Stimulated activated CD8-positive, alpha-beta memory T cell treated with anti-CD3 and anti-CD28 coated beads, Interleukin-4, amount 100 ng/mL, for 1 hour (primary cell): Measurements from ENCODE around the gene RBM4.
A peak's percentile ranks its signal among the peaks of the same experiment; 100 is the strongest.

ENCODE experiments used
- DNase-seq, 2 donors: peaks; one replicate each; pipeline ENCODE4 v3.0.0-alpha.2; 2020; ENCODE audit warnings: low read depth in 2 of 2, low spot score in 1 of 2

RBM4 gene

GRCh38 chr11:66649903-66650302 is 11.4 kb downstream of the RBM4 start:
- no peak for DNase-seq

DNA sequence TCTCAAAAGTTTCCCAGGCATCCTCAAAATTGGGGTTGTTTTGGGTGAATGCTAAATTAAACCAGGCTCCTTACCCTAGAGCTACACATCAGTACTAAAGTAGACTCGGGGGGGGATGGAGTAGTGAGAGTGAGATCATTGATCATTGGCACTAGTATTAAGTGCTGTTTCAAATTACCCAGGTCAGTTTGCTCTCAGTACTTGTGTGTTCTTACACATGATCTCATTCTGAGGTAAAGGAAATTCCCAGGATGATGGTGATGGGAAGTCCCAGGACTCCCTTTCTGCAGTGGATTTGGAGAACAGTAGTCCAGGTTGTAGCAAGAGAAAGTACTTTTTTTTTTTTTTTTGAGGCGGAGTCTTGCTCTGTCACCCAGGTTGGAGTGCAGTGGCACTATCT is 12.5 kb downstream of the RBM4 start:
- DNase-seq: no peak

DNA sequence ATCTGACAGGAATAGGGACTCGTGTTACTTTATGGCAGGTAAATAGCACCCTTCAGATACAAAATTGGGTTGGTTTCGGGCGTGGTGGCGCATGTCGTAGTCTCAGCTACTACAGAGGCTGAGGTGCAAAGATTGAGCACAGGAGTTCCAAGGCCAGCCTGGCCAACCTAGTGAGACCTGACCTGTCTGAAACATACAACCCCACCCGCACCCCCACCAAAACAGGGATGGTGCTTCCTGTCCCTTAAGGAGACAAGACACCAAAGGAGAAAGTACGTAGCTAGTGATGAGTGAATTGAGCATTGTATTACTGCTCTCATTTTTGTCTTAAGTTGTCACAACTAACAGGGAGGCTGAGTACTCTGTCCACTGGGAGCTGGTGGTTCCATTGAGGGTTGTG is 14.1 kb downstream of the RBM4 start:
- DNase-seq: no peak

- DNase-seq: no peak
Observed at GRCh38 chr11:66653123-66653522, 14.6 kb downstream of the RBM4 start.

GRCh38 chr11:66659763-66660162 is 21.3 kb downstream of the RBM4 start:
- no peak for DNase-seq

DNA sequence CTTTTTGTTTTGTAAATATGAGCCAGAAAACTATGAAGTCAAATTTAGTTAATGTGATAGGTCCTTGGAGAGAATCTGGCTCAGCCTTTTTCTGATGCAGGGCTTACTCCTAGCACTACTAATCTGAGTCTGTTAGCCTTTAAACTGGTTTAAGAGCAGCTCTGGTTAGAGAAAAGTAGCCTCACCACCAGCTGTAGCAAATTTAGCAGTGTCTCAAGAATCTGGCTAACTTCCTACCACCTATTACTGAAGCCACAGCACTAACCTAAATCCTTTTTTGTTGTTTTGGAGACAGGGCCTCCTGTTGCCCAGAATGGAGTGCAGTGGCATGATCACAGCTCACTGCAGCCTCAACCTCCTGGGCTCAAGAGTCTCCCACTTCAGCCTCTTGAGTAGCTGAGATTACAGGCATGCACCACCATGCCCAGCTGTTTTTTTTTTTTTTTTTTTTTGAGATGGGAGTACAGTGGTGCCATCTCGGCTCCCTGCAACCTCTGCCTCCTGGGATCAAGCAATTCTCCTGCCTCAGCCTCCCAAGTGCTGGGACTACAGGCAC is 25.3 kb downstream of the RBM4 start:
- DNase-seq: no peak

DNA sequence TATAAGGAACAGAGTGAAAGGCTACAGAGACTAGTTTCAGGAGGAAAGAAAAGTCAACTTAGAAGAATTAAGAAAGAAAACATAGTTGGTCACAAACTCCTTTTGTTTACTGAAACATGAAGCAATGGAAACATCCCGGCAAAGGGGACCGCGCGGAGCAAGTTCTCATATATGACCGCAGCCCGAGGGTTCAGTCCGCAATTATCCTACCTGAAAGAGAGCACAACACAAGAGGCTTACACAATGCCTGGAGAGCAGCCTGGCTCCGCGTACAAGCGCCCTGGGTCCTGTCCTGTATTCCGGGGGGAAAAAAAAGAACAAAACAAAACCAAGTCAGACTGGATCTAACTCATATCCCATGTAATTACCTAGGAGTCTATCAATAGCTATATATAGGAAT is 26.9 kb downstream of the RBM4 start:
- no peak for DNase-seq

- DNase-seq: no peak
Observed at GRCh38 chr11:66670816-66671215, 32.3 kb downstream of the RBM4 start.

GRCh38 chr11:66674964-66675602 is 36.6 kb downstream of the RBM4 start:
- DNase-seq: no peak

DNA sequence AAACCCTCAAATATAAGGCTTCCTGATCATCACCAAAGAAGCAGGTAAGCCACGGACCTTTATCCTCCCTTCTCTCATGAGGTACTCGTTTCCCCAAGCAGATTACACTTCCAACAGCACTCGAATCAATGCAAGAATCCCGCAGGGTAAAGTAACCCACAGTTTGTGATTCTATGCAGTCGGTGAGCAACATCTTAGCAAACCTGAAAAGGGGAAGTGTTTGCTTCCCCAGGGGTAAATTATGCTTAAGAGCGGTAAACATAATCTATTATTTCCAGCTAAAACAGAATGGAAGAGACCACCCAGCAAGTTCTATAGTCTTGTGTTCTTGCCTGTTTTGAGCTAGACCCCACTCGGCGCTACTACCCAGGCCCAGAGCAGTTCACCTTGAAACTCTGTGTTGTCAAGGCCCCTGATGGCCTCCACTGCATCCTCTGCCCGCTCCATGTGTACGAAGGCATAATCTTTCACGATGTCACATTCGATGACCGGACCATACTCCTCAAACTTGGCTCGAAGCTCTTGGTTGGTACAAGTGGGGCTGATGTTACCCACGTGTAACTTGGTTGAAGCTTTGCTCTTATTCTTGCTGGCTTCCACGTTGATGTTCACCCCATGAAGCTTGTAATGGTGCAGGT is 37.9 kb downstream of the RBM4 start:
- DNase-seq: no peak

GRCh38 chr11:66676931-66677598 is 38.6 kb downstream of the RBM4 start:
- no peak for DNase-seq

- DNase-seq: peak; percentile 89 to 90
Observed at GRCh38 chr11:66677599-66678375, 39.3 kb downstream of the RBM4 start, which contains the start of gene RBM4B. RBM4B (minus strand) TSS chr11:66677887; CDS start chr11:66677079, 808 bp downstream.

- no peak for DNase-seq
Observed at GRCh38 chr11:66680966-66681645, 42.6 kb downstream of the RBM4 start.

- no peak for DNase-seq
Observed at GRCh38 chr11:66683877-66684276, 45.4 kb downstream of the RBM4 start.

DNA sequence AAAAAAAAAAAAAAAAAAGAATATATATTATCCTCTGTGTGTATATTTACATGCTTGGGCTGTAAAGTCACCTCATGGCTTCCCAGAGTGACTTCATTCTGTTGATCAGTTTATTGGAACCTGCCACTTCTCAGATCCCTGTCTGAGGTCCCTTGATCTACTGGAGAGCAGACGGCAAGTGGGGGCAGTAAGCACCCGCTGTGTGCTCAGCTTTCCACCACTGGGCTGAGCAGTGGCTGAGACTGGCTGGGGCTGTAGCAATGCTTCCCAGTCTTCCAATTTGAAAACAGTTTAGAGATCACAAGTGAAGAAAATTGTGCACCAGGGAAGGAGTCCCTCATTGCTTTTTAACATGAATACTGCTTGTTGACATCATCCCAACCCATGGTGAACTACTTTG is 46.1 kb downstream of the RBM4 start:
- DNase-seq: no peak

GRCh38 chr11:66685276-66686099 is 47.0 kb downstream of the RBM4 start:
- no peak for DNase-seq

DNA sequence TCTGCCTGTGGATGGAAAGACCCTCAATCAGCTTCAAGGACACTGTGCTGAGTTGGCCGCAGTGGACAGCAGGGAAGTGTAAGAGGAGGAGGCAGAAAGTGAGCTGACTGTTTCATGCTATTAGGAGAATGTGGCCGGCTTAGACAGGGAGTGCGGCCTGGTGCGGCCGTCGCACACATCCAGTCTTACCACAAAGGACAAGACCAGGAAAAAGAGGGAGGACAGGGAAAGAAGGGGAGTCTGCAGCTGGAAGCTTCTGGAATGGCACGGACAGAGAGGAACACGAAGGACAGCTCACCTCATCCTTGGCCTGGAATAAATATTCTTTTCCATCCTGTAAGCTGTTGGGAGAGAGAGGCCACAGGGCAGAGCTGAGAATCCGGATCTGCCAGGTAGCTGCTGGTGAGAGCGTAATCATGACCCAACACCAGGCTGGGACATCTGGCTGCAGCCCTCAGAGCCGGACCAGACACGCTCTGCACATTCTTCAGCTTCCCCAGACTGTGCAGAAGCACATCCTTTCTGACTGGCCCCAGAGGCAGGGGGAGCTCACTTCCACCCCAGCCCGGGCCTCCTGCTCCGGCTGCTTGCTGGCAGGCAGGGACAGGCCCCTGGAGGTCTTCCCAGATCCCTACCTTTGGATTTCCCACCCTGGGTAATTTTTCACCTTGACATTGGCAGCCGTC is 47.7 kb downstream of the RBM4 start:
- no peak for DNase-seq

DNA sequence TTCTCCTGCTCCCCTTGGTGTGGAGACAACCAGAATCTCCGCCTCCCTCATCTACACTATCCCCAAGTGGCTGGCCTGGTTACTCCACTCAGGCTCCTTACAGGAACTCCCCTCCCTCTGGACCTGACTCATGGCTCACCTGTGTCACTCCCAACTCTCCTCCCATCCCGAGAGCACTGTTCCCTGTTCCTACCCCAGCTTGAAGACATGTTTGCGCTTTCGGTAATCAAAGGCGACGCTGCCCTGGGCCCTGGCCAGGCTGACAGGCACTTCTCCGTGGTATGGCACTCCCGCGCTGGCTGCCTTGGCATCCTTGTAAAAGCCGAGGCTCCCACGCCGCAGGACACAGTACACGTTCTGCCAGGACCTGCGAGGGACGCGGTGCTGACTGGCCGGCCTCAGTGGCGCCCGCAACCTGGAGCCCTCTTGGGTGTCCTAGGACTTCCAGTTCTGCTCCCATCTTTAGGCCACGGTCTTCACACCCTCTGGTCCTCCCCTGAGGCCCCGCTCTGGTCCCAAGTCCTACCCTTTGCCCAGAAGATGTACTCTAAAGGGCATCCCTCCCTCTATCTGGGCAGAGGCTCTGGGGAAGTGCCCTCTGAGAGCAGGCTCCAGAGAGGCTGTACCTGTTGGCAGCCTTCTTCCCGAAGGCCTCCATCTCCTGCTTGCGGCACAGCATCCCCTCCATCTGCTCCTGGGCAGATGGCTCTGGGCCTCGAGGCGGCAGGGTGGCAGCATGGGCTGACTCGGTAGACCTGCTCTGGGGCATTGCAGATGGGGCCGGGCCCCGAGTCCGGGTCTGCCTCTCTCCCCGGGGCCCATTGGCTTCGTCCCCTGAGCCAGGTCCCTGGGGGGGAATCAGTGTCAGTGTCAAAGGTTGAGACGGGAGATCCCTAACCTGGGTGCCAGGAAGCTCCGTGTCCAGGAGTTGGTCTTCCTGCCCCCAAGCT is 48.6 kb downstream of the RBM4 start:
- DNase-seq: no peak
